ENCODE measurements around the gene PXDN.

DNA sequence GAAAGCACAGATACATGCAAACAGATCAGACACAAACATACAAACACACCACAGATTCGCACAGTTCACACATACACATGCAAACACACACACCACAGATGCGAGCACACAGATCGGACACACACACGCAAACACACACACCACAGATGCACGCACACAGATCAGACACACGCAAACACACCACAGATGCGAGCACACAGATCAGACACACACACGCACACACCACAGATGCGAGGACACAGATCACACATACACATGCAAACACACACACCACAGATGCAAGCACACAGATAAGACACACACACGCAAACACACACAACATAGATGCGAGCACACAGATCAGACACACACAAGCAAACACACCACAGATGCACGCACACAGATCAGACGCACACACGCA lies 149.0 kb downstream of the PXDN start:
- TF ChIP-seq SMC3 (IDR thresholded peaks at IDR 0.05; ENCODE audit: borderline replicate concordance, low read length), result no peak
- no peak for TF ChIP-seq GABPA (IDR thresholded peaks at IDR 0.05; ENCODE audit: low read depth)
- no peak for TF ChIP-seq YY1 (IDR thresholded peaks at IDR 0.05; ENCODE audit: low read depth, low read length)
- TF ChIP-seq TAF1 (IDR thresholded peaks at IDR 0.05; ENCODE audit: borderline replicate concordance, low read depth, low read length), result no peak
- TF ChIP-seq CEBPB (IDR thresholded peaks at IDR 0.05; ENCODE audit: borderline replicate concordance in 1 of 2, low read depth in 2 of 2, low read length in 2 of 2), result no peak
- no peak for TF ChIP-seq YBX1 (IDR thresholded peaks at IDR 0.05)
- no peak for TF ChIP-seq ZNF384 (IDR thresholded peaks at IDR 0.05; ENCODE audit: borderline replicate concordance, low read depth, low read length)
- TF ChIP-seq, protein P1, sequence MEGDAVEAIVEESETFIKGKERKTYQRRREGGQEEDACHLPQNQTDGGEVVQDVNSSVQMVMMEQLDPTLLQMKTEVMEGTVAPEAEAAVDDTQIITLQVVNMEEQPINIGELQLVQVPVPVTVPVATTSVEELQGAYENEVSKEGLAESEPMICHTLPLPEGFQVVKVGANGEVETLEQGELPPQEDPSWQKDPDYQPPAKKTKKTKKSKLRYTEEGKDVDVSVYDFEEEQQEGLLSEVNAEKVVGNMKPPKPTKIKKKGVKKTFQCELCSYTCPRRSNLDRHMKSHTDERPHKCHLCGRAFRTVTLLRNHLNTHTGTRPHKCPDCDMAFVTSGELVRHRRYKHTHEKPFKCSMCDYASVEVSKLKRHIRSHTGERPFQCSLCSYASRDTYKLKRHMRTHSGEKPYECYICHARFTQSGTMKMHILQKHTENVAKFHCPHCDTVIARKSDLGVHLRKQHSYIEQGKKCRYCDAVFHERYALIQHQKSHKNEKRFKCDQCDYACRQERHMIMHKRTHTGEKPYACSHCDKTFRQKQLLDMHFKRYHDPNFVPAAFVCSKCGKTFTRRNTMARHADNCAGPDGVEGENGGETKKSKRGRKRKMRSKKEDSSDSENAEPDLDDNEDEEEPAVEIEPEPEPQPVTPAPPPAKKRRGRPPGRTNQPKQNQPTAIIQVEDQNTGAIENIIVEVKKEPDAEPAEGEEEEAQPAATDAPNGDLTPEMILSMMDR (IDR thresholded peaks at IDR 0.05 in 2 of 3, conservative IDR thresholded peaks at IDR 0.05 in 1 of 3; ENCODE audit: control insufficient read depth in 2 of 3, extremely low read depth in 1 of 3, insufficient read depth in 1 of 3, low read depth in 3 of 3, low read length in 3 of 3), result no peak
- TF ChIP-seq FOS (IDR thresholded peaks at IDR 0.05; ENCODE audit: borderline replicate concordance, extremely low read depth, insufficient read length), result no peak
- no peak for TF ChIP-seq HDAC6 (IDR thresholded peaks at IDR 0.05; ENCODE audit: unreplicated experiment)
- no peak for TF ChIP-seq TBL1XR1 (IDR thresholded peaks at IDR 0.05; ENCODE audit: low read depth, low read length)

All from GM12878 (cell line).